PC-3 (cell line): ENCODE results near the gene CFAP141. TPM values are rescaled to one million over a fixed set of nuclear protein-coding genes. Genes with fewer than 3 reads are reported as not detected.
A peak's percentile ranks its signal among the peaks of the same experiment; 100 is the strongest.

Experiments
- ATAC-seq: fragments of 200-7000 bp; cut with Tn5 transposase; 2 replicates; pipeline ENCODE4 v1.9.1; 2020; ENCODE audit warnings: mild to moderate bottlenecking, moderate library complexity
- BruUV-seq: library from RNA; stranded (reverse); fragments of 400-500 nt; replicated peaks from 2 replicates; lab custom pipeline; 2021; lab: Mats Ljungman, UMichigan
- CTCF ChIA-PET: fragments of 300-600 bp; sonication (Branson Sonifier 250); formaldehyde crosslinking; loops from one replicate; lab custom pipeline; 2022; ENCODE audit warnings: antibody characterized with exemption; lab: Charles Lee
- POLR2A ChIA-PET: fragments of 300-600 bp; sonication (Branson Sonifier 250); formaldehyde crosslinking; loops from one replicate; lab custom pipeline; 2022; ENCODE audit warnings: antibody characterized with exemption; ENCODE audit not compliant: unreplicated experiment; lab: Charles Lee
- DNase-seq: peaks from one replicate; pipeline ENCODE4 v3.0.0-alpha.2; 2015
- H2AFZ ChIP-seq: fragments of 300-600 bp; sonication (generic); 2 replicates; pipeline ENCODE4 v1.6.0; 2016; ENCODE audit warnings: antibody characterized with exemption, low read length
- H3F3A ChIP-seq: fragments of 300-600 bp; sonication (generic); one replicate; pipeline ENCODE4 v1.6.0; 2017; ENCODE audit warnings: antibody characterized with exemption, low read length, control low read depth, mild to moderate bottlenecking; ENCODE audit not compliant: unreplicated experiment
- H3K27ac ChIP-seq: fragments of 300-600 bp; sonication (generic); 2 replicates; pipeline ENCODE4 v1.5.1; 2016; ENCODE audit warnings: mild to moderate bottlenecking, low read length
- H3K27me3 ChIP-seq: fragments of 300-600 bp; sonication (generic); 2 replicates; pipeline ENCODE4 v1.6.1; 2016; ENCODE audit warnings: low read length, mixed read lengths
- H3K36me3 ChIP-seq: fragments of 300-600 bp; sonication (generic); 2 replicates; pipeline ENCODE4 v1.6.1; 2016; ENCODE audit warnings: low read depth, mixed run types, low read length, mixed read lengths
- H3K4me1 ChIP-seq: fragments of 300-600 bp; sonication (generic); 2 replicates; pipeline ENCODE4 v1.5.1; 2016; ENCODE audit warnings: low read length; ENCODE audit not compliant: insufficient read depth
- H3K4me2 ChIP-seq: fragments of 300-600 bp; sonication (generic); 2 replicates; pipeline ENCODE4 v1.6.0; 2016; ENCODE audit warnings: low read length
- H3K4me3 ChIP-seq: fragments of 300-600 bp; sonication (generic); 2 replicates; pipeline ENCODE4 v1.5.1; 2016; ENCODE audit warnings: mild to moderate bottlenecking, low read length, mixed read lengths
- H3K79me2 ChIP-seq: fragments of 300-600 bp; sonication (generic); 2 replicates; pipeline ENCODE4 v1.6.1; 2017; ENCODE audit warnings: low read length, mixed read lengths
- H3K9ac ChIP-seq: fragments of 300-600 bp; sonication (generic); 2 replicates; pipeline ENCODE4 v1.6.0; 2016; ENCODE audit warnings: mild to moderate bottlenecking, low read length
- H3K9me2 ChIP-seq: fragments of 300-600 bp; sonication (generic); replicated peaks from 2 replicates; pipeline ENCODE4 v1.6.1; 2016; ENCODE audit warnings: mixed run types, low read length, mixed read lengths
- H3K9me3 ChIP-seq: fragments of 300-600 bp; sonication (generic); 2 replicates; pipeline ENCODE4 v1.6.1; 2016; ENCODE audit warnings: low read length, mixed read lengths
- H4K20me1 ChIP-seq: fragments of 300-600 bp; sonication (generic); 2 replicates; pipeline ENCODE4 v1.6.1; 2016; ENCODE audit warnings: low read length, mixed read lengths
- EZH2 ChIP-seq: fragments of 300-600 bp; sonication (generic); IDR thresholded peaks from one replicate; pipeline ENCODE4 v1.6.1; 2017; ENCODE audit warnings: antibody characterized with exemption, mild to moderate bottlenecking, low read length; ENCODE audit not compliant: unreplicated experiment
- EZH2phosphoT487 ChIP-seq: fragments of 300-600 bp; sonication (generic); IDR thresholded peaks from 2 replicates; pipeline ENCODE4 v1.6.1; 2018; ENCODE audit warnings: mild to moderate bottlenecking, antibody characterized with exemption, low read length, borderline replicate concordance
- intact Hi-C: fragments of 100-400 bp; cut with micrococcal nuclease; formaldehyde crosslinking; loops from 2 replicates; pipeline ENCODE4 v1.9.0; 2023
- total RNA-seq: library from RNA; depleted of rRNA; stranded (reverse); fragments of >200 nt; gene quantifications from 2 replicates; pipeline ENCODE4 v1.2.3, GENCODE V29; 2014
- TF ChIP-seq, protein P1 (sequence below): fragments of 300-600 bp; sonication (generic); conservative IDR thresholded peaks from 2 replicates; pipeline ENCODE4 v1.5.1; 2017; ENCODE audit warnings: antibody characterized with exemption, low read depth, mild to moderate bottlenecking, low read length

The CFAP141 gene
- total RNA-seq, 1 experiment from 2014 or later, result not detected

DNA sequence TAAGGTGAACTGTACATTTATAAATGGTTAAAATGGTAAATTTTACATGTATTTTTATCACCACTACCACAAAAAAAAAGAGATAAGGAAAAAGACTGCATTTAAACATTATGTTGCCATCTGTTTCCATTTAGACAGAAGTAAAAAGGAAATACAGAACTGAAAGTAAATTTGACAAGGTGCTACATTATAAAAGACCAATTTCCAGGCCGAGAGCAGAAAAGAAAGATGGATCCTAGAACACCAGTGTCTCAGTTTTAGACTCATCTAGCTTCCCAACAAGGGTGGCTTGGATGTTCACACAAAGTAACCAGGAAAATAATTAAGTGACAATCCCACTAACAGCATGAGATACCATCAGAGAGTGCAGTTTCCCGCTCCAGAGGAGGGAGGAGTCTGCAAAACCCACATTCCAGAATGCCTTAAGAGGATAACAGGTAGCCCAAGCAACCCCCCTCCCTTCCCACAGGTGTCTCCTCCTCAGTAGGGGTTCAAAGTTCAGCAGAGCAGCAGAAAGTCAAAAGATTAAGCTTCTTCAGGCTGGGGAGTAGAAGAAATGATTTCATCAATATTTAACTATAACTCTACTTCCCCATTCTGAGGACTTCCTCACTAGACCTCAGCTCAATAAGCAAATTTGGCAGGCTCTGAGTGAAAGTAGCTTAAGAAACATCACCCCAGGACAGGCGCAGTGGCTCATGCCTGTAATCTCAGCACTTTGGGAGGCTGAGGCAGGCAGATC is 26.0 kb downstream of the CFAP141 start:
- peaks cover 69% of the 10 kb centered on the region for H4K20me1 ChIP-seq
- H3K36me3 ChIP-seq, result peaks cover 44% of the 10 kb centered on the region
- H2AFZ ChIP-seq, result no peak overlapping the region
- H3F3A ChIP-seq, result no peaks in the 10 kb centered on the region
- ATAC-seq (no peak), DNase-seq (no peak)
- H3K79me2 ChIP-seq, result peaks cover 78% of the 10 kb centered on the region
- ChIA-PET POLR2A (no interaction called here), CTCF (no interaction called here)
- no peaks in the 10 kb centered on the region for H3K9me2 ChIP-seq
- H3K27me3 ChIP-seq, result no peaks in the 10 kb centered on the region
- intact Hi-C loops, result no loop called here
- H3K4me1 ChIP-seq, result peaks cover 43% of the 10 kb centered on the region
- BruUV-seq, result no TSS peak
- H3K4me3 ChIP-seq, result peak overlapping the region; percentile 48; the same call in 1 of the 2 replicates
- H3K9ac ChIP-seq, result no peak overlapping the region
- H3K9me3 ChIP-seq, result no peaks in the 10 kb centered on the region
- peak overlapping the region; percentile 68 for H3K4me2 ChIP-seq
- no peak overlapping the region for H3K27ac ChIP-seq
- TF ChIP-seq, protein P1, sequence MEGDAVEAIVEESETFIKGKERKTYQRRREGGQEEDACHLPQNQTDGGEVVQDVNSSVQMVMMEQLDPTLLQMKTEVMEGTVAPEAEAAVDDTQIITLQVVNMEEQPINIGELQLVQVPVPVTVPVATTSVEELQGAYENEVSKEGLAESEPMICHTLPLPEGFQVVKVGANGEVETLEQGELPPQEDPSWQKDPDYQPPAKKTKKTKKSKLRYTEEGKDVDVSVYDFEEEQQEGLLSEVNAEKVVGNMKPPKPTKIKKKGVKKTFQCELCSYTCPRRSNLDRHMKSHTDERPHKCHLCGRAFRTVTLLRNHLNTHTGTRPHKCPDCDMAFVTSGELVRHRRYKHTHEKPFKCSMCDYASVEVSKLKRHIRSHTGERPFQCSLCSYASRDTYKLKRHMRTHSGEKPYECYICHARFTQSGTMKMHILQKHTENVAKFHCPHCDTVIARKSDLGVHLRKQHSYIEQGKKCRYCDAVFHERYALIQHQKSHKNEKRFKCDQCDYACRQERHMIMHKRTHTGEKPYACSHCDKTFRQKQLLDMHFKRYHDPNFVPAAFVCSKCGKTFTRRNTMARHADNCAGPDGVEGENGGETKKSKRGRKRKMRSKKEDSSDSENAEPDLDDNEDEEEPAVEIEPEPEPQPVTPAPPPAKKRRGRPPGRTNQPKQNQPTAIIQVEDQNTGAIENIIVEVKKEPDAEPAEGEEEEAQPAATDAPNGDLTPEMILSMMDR, result no peak
- TF ChIP-seq EZH2 (no peak), EZH2phosphoT487 (no peak)

DNA sequence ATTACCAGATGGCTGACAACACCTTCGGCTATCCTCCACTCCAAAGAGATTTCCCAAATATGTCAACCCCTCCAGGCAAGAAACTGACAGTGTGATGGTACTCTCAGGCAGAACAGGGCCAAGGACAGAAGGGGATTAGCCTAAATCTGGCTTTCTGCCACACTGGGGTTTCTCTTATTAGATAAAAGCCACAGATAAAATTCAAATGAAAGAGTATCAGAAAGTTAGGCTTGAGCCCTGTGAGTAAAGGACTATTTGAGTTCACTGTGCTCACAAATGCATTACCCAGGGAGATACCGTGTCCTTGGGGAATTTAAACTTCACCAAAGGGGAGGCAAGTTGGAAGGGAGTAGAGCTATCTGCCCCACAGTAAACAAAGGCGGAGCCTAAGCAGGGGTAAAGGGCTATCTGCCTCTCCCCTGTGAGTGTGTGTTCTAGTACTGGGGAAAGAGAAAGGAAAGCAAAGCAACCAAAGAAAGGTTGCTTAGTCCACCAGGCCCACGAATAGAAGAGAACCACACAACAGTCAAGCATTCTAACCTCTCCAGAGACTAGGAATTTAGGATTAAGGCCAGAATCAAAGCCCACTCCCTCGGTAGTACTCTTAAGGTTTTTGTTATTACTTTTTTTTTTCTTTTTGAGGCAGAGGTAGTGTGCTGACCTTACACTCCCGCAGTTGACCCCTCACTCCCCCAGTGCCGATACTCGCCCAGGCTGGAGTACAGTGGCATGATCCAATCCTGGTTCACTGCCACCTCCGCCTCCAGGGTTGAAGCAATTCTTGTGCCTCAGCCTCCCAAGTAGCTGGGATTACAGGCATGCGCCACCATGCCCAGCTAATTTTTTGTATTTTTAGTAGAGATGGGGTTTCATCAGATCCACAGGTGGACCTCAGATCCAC is 27.0 kb downstream of the CFAP141 start:
- DNase-seq (no peak), ATAC-seq (no peak)
- Histone ChIP-seq H3K9me3 (no peaks in the 10 kb centered on the region), H3K36me3 (peaks cover 50% of the 10 kb centered on the region), H3K79me2 (peaks cover 86% of the 10 kb centered on the region), H3K9me2 (no peaks in the 10 kb centered on the region), H3K9ac (no peak overlapping the region), H3K27ac (no peak overlapping the region), H4K20me1 (peaks cover 75% of the 10 kb centered on the region), H3K27me3 (no peaks in the 10 kb centered on the region), H3K4me3 (no peak overlapping the region), H3F3A (no peaks in the 10 kb centered on the region), H3K4me1 (peaks cover 43% of the 10 kb centered on the region), H3K4me2 (peak overlapping the region; percentile 68), H2AFZ (no peak overlapping the region)
- ChIA-PET POLR2A (no interaction called here), CTCF (interaction anchor here (0.6 kb wide), 1 partner anchor 388 kb away, joined by 3 read pairs; the partner anchor contains the start of gene CHRNB2)
- intact Hi-C loops, result no loop called here
- TF ChIP-seq, protein P1, result no peak
- TF ChIP-seq EZH2phosphoT487, result no peak
- TF ChIP-seq EZH2, result no peak
- BruUV-seq, result no TSS peak
